Mesothelial cell of epicardium (in vitro differentiated cells): Measurements from ENCODE around the gene SLC39A13. TPM values are rescaled to one million over a fixed set of nuclear protein-coding genes. Genes with fewer than 3 reads are reported as not detected.

ENCODE experiments used
- DNase-seq, 2 experiments: peaks; one replicate each; pipeline ENCODE4 v3.0.0; 2021; ENCODE audit warnings: low spot score in 2 of 2; ENCODE audit not compliant: unreplicated experiment in 2 of 2
- H3K27ac Mint-ChIP-seq: 2 replicates; pipeline ENCODE4 v1.8.0; 2021; ENCODE audit warnings: mixed read lengths
- H3K27me3 Mint-ChIP-seq: 2 replicates; pipeline ENCODE4 v1.8.0; 2021; ENCODE audit warnings: low read depth, mixed read lengths
- H3K36me3 Mint-ChIP-seq: 2 replicates; pipeline ENCODE4 v1.8.0; 2021; ENCODE audit warnings: mixed read lengths
- H3K4me1 Mint-ChIP-seq: 2 replicates; pipeline ENCODE4 v1.8.0; 2021; ENCODE audit warnings: mixed read lengths
- H3K4me3 Mint-ChIP-seq: 2 replicates; pipeline ENCODE4 v1.8.0; 2021; ENCODE audit warnings: mild to moderate bottlenecking, moderate library complexity, mixed read lengths
- H3K9me3 Mint-ChIP-seq: 2 replicates; pipeline ENCODE4 v1.8.0; 2021; ENCODE audit warnings: mixed read lengths
- CTCF ChIP-seq: fragments of 200-600 bp; sonication (generic); IDR thresholded peaks from one replicate; pipeline ENCODE4 v1.5.0; 2021; ENCODE audit warnings: antibody characterized with exemption; ENCODE audit not compliant: unreplicated experiment
- total RNA-seq: library from RNA; stranded (reverse); gene quantifications from 3 replicates; pipeline ENCODE4 v1.2.1, GENCODE V29; 2021

The SLC39A13 gene
- total RNA-seq, 1 donor from 2014 or later = 69.5 TPM

GRCh38 chr11:47406896-47407745 lies 1.3 kb upstream of the SLC39A13 start:
- Mint-ChIP-seq H3K9me3 (no peaks in the 10 kb centered on the region), H3K4me3 (peak overlapping the region; percentile 84), H3K4me1 (peaks cover 21% of the 10 kb centered on the region), H3K27ac (peak overlapping the region; percentile 96), H3K36me3 (no peaks in the 10 kb centered on the region), H3K27me3 (no peaks in the 10 kb centered on the region)
- TF ChIP-seq CTCF = no peak
- DNase-seq = no peak

- Mint-ChIP-seq H3K4me1 (peaks cover 21% of the 10 kb centered on the region), H3K4me3 (peak overlapping the region; percentile 94), H3K36me3 (peaks cover 2% of the 10 kb centered on the region), H3K9me3 (no peaks in the 10 kb centered on the region), H3K27ac (peak overlapping the region; percentile 94), H3K27me3 (no peaks in the 10 kb centered on the region)
- no peak for TF ChIP-seq CTCF
- DNase-seq = no peak
Observed at GRCh38 chr11:47408598-47409439, 429 bp downstream of the SLC39A13 start.

GRCh38 chr11:47409440-47410369 lies 1.3 kb downstream of the SLC39A13 start:
- Mint-ChIP-seq H3K36me3 (peaks cover 2% of the 10 kb centered on the region), H3K27me3 (no peaks in the 10 kb centered on the region), H3K9me3 (no peaks in the 10 kb centered on the region), H3K4me1 (peaks cover 21% of the 10 kb centered on the region), H3K27ac (peak overlapping the region; percentile 94), H3K4me3 (peak overlapping the region; percentile 94)
- TF ChIP-seq CTCF = no peak
- no peak for DNase-seq

- TF ChIP-seq CTCF = no peak
- H3K4me3 Mint-ChIP-seq = peak overlapping the region; percentile 26
- DNase-seq = no peak
- peaks cover 2% of the 10 kb centered on the region for H3K36me3 Mint-ChIP-seq
- H3K27ac Mint-ChIP-seq = no peak overlapping the region
- H3K27me3 Mint-ChIP-seq = no peaks in the 10 kb centered on the region
- H3K4me1 Mint-ChIP-seq = peaks cover 25% of the 10 kb centered on the region
- H3K9me3 Mint-ChIP-seq = no peaks in the 10 kb centered on the region
Observed at GRCh38 chr11:47410370-47411264, 2.2 kb downstream of the SLC39A13 start.
